Dendritic cell treated with granulocyte-macrophage colony-stimulating factor and Interleukin-4, amounts not matched to agents 40 ng/mL and 50 ng/mL, for 4 days (primary cell): Measurements from ENCODE around the gene CLDN19.

ENCODE experiments used
- H3K27ac Mint-ChIP-seq: one replicate; pipeline ENCODE4 v1.8.0; 2022; ENCODE audit warnings: mild to moderate bottlenecking, mixed read lengths
- H3K27me3 Mint-ChIP-seq: one replicate; pipeline ENCODE4 v1.8.0; 2022; ENCODE audit warnings: mild to moderate bottlenecking, mixed read lengths
- H3K36me3 Mint-ChIP-seq: one replicate; pipeline ENCODE4 v1.8.0; 2022; ENCODE audit warnings: low read depth, mixed read lengths
- H3K4me1 Mint-ChIP-seq: one replicate; pipeline ENCODE4 v1.8.0; 2022; ENCODE audit warnings: low read depth, mixed read lengths
- H3K4me3 Mint-ChIP-seq: one replicate; pipeline ENCODE4 v1.8.0; 2022; ENCODE audit warnings: mild to moderate bottlenecking, moderate library complexity, mixed read lengths
- H3K9me3 Mint-ChIP-seq: one replicate; pipeline ENCODE4 v1.8.0; 2022; ENCODE audit warnings: mixed read lengths
- intact Hi-C: fragments of 100-400 bp; cut with micrococcal nuclease; formaldehyde crosslinking; loops from one replicate; pipeline ENCODE4 v1.15.0; 2022

CLDN19 gene

GRCh38 chr1:42690477-42691156 is 49.4 kb downstream of the CLDN19 start:
- Mint-ChIP-seq H3K4me1 (peaks cover 42% of the 10 kb centered on the region), H3K4me3 (no peak overlapping the region), H3K36me3 (peaks cover 56% of the 10 kb centered on the region), H3K9me3 (no peaks in the 10 kb centered on the region), H3K27me3 (no peaks in the 10 kb centered on the region), H3K27ac (no peak overlapping the region)
- intact Hi-C loops, result no loop called here

DNA sequence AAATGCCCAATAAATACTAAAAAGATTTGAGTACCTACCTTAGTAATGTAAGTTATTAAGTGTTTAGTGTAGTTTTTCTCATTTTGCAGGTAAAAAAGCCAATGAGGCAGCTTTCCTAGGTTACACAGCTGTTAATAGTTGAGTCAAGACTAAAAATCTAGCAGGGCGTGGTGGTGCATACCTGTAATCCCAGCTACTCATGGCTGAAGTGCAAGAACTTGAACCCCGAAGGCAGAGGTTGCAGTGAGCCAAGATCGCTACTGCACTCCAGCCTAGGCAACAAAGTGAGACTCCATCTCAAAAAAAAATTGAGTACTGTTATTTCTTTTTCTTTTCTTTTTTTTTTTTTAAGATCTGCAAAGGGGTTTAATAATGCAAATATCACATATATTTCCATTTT is 50.1 kb downstream of the CLDN19 start:
- no peaks in the 10 kb centered on the region for H3K9me3 Mint-ChIP-seq
- H3K36me3 Mint-ChIP-seq, result peaks cover 56% of the 10 kb centered on the region
- H3K4me1 Mint-ChIP-seq, result peaks cover 49% of the 10 kb centered on the region
- H3K4me3 Mint-ChIP-seq, result no peak overlapping the region
- no peaks in the 10 kb centered on the region for H3K27me3 Mint-ChIP-seq
- intact Hi-C loops, result no loop called here
- H3K27ac Mint-ChIP-seq, result no peak overlapping the region

GRCh38 chr1:42686418-42686817 is 53.6 kb downstream of the CLDN19 start:
- Mint-ChIP-seq H3K4me1 (peaks cover 53% of the 10 kb centered on the region), H3K4me3 (no peak overlapping the region), H3K9me3 (no peaks in the 10 kb centered on the region), H3K27me3 (no peaks in the 10 kb centered on the region), H3K36me3 (peaks cover 62% of the 10 kb centered on the region), H3K27ac (no peak overlapping the region)
- intact Hi-C loops, result no loop called here

GRCh38 chr1:42684139-42684538 is 55.9 kb downstream of the CLDN19 start:
- intact Hi-C loops, result loop anchor here (5.0 kb wide), 1 partner anchor 83 kb away; the partner anchor contains the start of genes C1orf50 and P3H1
- H3K4me3 Mint-ChIP-seq, result peak overlapping the region; percentile 83
- no peaks in the 10 kb centered on the region for H3K9me3 Mint-ChIP-seq
- no peak overlapping the region for H3K27ac Mint-ChIP-seq
- peaks cover 68% of the 10 kb centered on the region for H3K4me1 Mint-ChIP-seq
- H3K36me3 Mint-ChIP-seq, result peaks cover 59% of the 10 kb centered on the region
- H3K27me3 Mint-ChIP-seq, result no peaks in the 10 kb centered on the region
